Measurements from ENCODE around the gene PRDX5. TPM values are rescaled to one million over a fixed set of nuclear protein-coding genes. Genes with fewer than 3 reads are reported as not detected.
"Not testable (repeated sequence)": the region's sequence is repeated elsewhere in the genome, so short reads cannot be mapped to it uniquely, and the experiment has no call there.

PRDX5 gene
- total RNA-seq, 1 experiment from 2014 or later: 205 TPM

- not testable (repeated sequence) for H3K4me3 ChIP-seq (ENCODE audit: low read length); H4K20me1 ChIP-seq (ENCODE audit: insufficient read depth, low read depth, low read length); H3K36me3 ChIP-seq (ENCODE audit: insufficient read depth, low read length); H3K9me3 ChIP-seq (ENCODE audit: low read length); DNase-seq; H3K4me2 ChIP-seq (ENCODE audit: low read depth, low read length, poor library complexity, severe bottlenecking); H2AFZ ChIP-seq (ENCODE audit: low read length); H3K9me2 ChIP-seq (replicated peaks; ENCODE audit: insufficient read depth, low read length); H3K27me3 ChIP-seq (ENCODE audit: low read length)
- peak overlapping the region; percentile 45; the same call in 1 of the 2 replicates for H3K27ac ChIP-seq (ENCODE audit: low read length)
- peaks cover 38% of the 10 kb centered on the region for H3K79me2 ChIP-seq (ENCODE audit: low read length)
- peaks cover 32% of the 10 kb centered on the region for H3K4me1 ChIP-seq (ENCODE audit: low read length)
- H3K9ac ChIP-seq (ENCODE audit: low read length): peak overlapping the region; percentile 85; the same call in 1 of the 2 replicates
Observed at GRCh38 chr11:64307795-64308194, 10.1 kb upstream of the PRDX5 start.

DNA sequence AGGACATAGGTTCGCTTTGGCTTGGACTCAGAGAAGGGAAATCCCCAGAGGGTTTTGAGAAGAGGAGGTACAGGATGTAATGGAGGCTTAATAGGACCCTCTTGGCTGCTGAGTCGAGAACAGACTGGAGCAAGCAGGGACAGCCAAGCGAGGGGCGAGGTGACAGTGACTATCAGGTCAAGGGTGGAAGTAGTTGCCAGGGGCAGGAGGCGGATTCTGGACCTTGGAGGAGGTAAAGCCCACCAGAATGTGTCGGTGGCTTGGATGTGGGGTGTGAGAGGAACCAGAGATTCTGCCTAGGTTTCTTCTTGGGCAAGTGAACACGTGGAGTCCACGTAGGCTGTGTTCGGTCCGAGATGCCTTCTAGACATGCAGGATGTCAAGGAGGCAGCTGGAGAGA, 5.0 kb upstream of the PRDX5 start:
- Histone ChIP-seq H3K27me3 (ENCODE audit: low read length) (no peaks in the 10 kb centered on the region), H3K4me1 (ENCODE audit: low read length) (peaks cover 34% of the 10 kb centered on the region), H3K9me2 (replicated peaks; ENCODE audit: insufficient read depth, low read length) (no peaks in the 10 kb centered on the region), H3K79me2 (ENCODE audit: low read length) (peaks cover 18% of the 10 kb centered on the region), H4K20me1 (ENCODE audit: insufficient read depth, low read depth, low read length) (0 out of 2 replicates have a peak, but pooled peaks cover 5% of the 10 kb centered on the region), H3K4me3 (ENCODE audit: low read length) (no peak overlapping the region), H3K4me2 (ENCODE audit: low read depth, low read length, poor library complexity, severe bottlenecking) (no peak overlapping the region), H3K27ac (ENCODE audit: low read length) (no peak overlapping the region), H3K9me3 (ENCODE audit: low read length) (no peaks in the 10 kb centered on the region), H2AFZ (ENCODE audit: low read length) (no peak overlapping the region), H3K36me3 (ENCODE audit: insufficient read depth, low read length) (peaks cover 6% of the 10 kb centered on the region; the same call in 1 of the 2 replicates), H3K9ac (ENCODE audit: low read length) (0 out of 2 replicates have a peak overlapping the region, but pooled peaks have one; percentile 20)
- no peak for DNase-seq

DNA sequence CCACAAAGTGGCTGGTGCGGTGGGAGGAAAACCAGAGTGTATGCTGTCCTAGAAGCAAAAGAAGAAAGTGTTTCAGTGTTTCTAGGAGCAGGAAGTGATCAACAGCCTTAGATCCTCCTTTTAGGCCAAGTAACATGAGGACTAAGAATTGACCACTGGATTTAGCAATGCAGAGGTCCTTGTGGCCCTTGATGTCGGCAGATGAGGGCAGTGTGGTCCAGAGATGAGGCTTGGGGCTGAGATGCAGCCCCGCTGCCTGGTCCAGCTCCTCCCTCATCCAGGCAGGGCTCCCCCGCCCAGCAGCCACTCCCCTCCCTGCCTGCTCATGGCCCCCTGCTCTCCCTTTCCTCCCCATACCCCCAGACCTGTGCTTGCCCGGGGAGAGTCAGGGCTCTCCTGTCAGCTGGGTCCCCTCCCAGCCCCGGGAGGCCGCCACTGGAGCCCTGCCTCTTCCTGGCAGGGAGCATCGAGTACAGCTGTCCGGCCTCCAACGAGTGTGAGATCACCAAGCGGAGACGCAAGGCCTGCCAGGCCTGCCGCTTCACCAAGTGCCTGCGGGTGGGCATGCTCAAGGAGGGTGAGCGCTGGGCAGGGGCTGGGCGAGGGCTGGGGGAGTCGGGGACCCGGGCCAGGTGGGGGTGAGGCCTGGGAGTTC, 4.3 kb upstream of the PRDX5 start:
- peaks cover 5% of the 10 kb centered on the region; the same call in 1 of the 2 replicates for H3K36me3 ChIP-seq (ENCODE audit: insufficient read depth, low read length)
- H3K27ac ChIP-seq (ENCODE audit: low read length): no peak overlapping the region
- no peaks in the 10 kb centered on the region for H3K27me3 ChIP-seq (ENCODE audit: low read length)
- H3K4me1 ChIP-seq (ENCODE audit: low read length): peaks cover 34% of the 10 kb centered on the region
- H3K4me3 ChIP-seq (ENCODE audit: low read length): no peak overlapping the region
- H3K9me3 ChIP-seq (ENCODE audit: low read length): no peaks in the 10 kb centered on the region
- H3K4me2 ChIP-seq (ENCODE audit: low read depth, low read length, poor library complexity, severe bottlenecking): no peak overlapping the region
- 0 out of 2 replicates have a peak overlapping the region, but pooled peaks have one; percentile 20 for H3K9ac ChIP-seq (ENCODE audit: low read length)
- DNase-seq: no peak
- peaks cover 20% of the 10 kb centered on the region for H3K79me2 ChIP-seq (ENCODE audit: low read length)
- no peaks in the 10 kb centered on the region for H3K9me2 ChIP-seq (replicated peaks; ENCODE audit: insufficient read depth, low read length)
- H2AFZ ChIP-seq (ENCODE audit: low read length): no peak overlapping the region
- 0 out of 2 replicates have a peak, but pooled peaks cover 5% of the 10 kb centered on the region for H4K20me1 ChIP-seq (ENCODE audit: insufficient read depth, low read depth, low read length)

GRCh38 chr11:64314146-64314804, 3.6 kb upstream of the PRDX5 start:
- Histone ChIP-seq H3K9me2 (replicated peaks; ENCODE audit: insufficient read depth, low read length) (no peaks in the 10 kb centered on the region), H3K4me3 (ENCODE audit: low read length) (no peak overlapping the region), H3K9ac (ENCODE audit: low read length) (no peak overlapping the region), H2AFZ (ENCODE audit: low read length) (no peak overlapping the region), H3K27ac (ENCODE audit: low read length) (no peak overlapping the region), H3K9me3 (ENCODE audit: low read length) (no peaks in the 10 kb centered on the region), H3K4me2 (ENCODE audit: low read depth, low read length, poor library complexity, severe bottlenecking) (no peak overlapping the region), H3K79me2 (ENCODE audit: low read length) (peaks cover 24% of the 10 kb centered on the region), H3K27me3 (ENCODE audit: low read length) (no peaks in the 10 kb centered on the region), H4K20me1 (ENCODE audit: insufficient read depth, low read depth, low read length) (0 out of 2 replicates have a peak, but pooled peaks cover 5% of the 10 kb centered on the region), H3K4me1 (ENCODE audit: low read length) (peaks cover 40% of the 10 kb centered on the region), H3K36me3 (ENCODE audit: insufficient read depth, low read length) (peaks cover 5% of the 10 kb centered on the region; the same call in 1 of the 2 replicates)
- DNase-seq: no peak

DNA sequence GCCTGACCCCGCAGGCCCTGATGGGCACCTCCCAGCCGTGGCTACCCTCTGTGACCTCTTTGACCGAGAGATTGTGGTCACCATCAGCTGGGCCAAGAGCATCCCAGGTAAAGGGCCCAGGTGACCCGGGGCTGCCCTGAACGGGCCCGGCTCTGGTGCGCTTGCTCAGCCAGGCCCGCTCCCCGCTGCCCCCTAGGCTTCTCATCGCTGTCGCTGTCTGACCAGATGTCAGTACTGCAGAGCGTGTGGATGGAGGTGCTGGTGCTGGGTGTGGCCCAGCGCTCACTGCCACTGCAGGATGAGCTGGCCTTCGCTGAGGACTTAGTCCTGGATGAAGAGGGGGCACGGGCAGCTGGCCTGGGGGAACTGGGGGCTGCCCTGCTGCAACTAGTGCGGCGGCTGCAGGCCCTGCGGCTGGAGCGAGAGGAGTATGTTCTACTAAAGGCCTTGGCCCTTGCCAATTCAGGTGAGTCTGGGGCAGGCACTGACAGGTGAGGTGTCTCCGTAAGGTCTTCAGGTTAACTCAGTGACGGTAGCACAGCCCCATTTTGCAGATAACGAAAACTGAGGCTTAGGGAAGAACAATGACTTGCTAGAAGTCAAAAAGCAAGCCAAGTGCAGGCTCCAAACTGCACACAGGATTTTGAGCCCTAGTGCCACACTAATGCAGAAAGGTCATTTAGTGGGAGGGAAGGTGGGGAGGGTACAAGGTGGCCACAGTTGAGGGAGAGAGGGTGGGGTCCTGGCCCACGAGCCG, 2.9 kb upstream of the PRDX5 start:
- H3K4me1 ChIP-seq (ENCODE audit: low read length): peaks cover 44% of the 10 kb centered on the region
- H3K9me2 ChIP-seq (replicated peaks; ENCODE audit: insufficient read depth, low read length): no peaks in the 10 kb centered on the region
- peak overlapping the region; percentile 93; the same call in 1 of the 2 replicates for H3K4me3 ChIP-seq (ENCODE audit: low read length)
- H3K36me3 ChIP-seq (ENCODE audit: insufficient read depth, low read length): peaks cover 5% of the 10 kb centered on the region; the same call in 1 of the 2 replicates
- H3K27ac ChIP-seq (ENCODE audit: low read length): no peak overlapping the region
- H2AFZ ChIP-seq (ENCODE audit: low read length): no peak overlapping the region
- H4K20me1 ChIP-seq (ENCODE audit: insufficient read depth, low read depth, low read length): 0 out of 2 replicates have a peak, but pooled peaks cover 5% of the 10 kb centered on the region
- H3K79me2 ChIP-seq (ENCODE audit: low read length): peaks cover 25% of the 10 kb centered on the region
- H3K9ac ChIP-seq (ENCODE audit: low read length): peak overlapping the region; percentile 94
- no peaks in the 10 kb centered on the region for H3K9me3 ChIP-seq (ENCODE audit: low read length)
- H3K4me2 ChIP-seq (ENCODE audit: low read depth, low read length, poor library complexity, severe bottlenecking): peak overlapping the region; percentile 96
- DNase-seq: no peak
- H3K27me3 ChIP-seq (ENCODE audit: low read length): no peaks in the 10 kb centered on the region

- Histone ChIP-seq H3K27ac (ENCODE audit: low read length) (peak overlapping the region; percentile 81), H3K79me2 (ENCODE audit: low read length) (peaks cover 24% of the 10 kb centered on the region), H3K4me1 (ENCODE audit: low read length) (peaks cover 44% of the 10 kb centered on the region), H3K36me3 (ENCODE audit: insufficient read depth, low read length) (peaks cover 11% of the 10 kb centered on the region; the same call in 1 of the 2 replicates), H3K4me2 (ENCODE audit: low read depth, low read length, poor library complexity, severe bottlenecking) (peak overlapping the region; percentile 96), H3K9ac (ENCODE audit: low read length) (peak overlapping the region; percentile 94), H3K4me3 (ENCODE audit: low read length) (peak overlapping the region; percentile 93)
- not testable (repeated sequence) for H4K20me1 ChIP-seq (ENCODE audit: insufficient read depth, low read depth, low read length); H2AFZ ChIP-seq (ENCODE audit: low read length); DNase-seq; H3K9me3 ChIP-seq (ENCODE audit: low read length); H3K27me3 ChIP-seq (ENCODE audit: low read length); H3K9me2 ChIP-seq (replicated peaks; ENCODE audit: insufficient read depth, low read length)
Observed at GRCh38 chr11:64315667-64316526, 2.0 kb upstream of the PRDX5 start.

GRCh38 chr11:64316672-64317324, 1.1 kb upstream of the PRDX5 start:
- no peak overlapping the region for H2AFZ ChIP-seq (ENCODE audit: low read length)
- H3K4me3 ChIP-seq (ENCODE audit: low read length): peak overlapping the region; percentile 93
- DNase-seq: peak; percentile 78
- H4K20me1 ChIP-seq (ENCODE audit: insufficient read depth, low read depth, low read length): 0 out of 2 replicates have a peak, but pooled peaks cover 5% of the 10 kb centered on the region
- H3K27ac ChIP-seq (ENCODE audit: low read length): peak overlapping the region; percentile 81
- H3K9me3 ChIP-seq (ENCODE audit: low read length): no peaks in the 10 kb centered on the region
- H3K79me2 ChIP-seq (ENCODE audit: low read length): peaks cover 21% of the 10 kb centered on the region
- H3K4me1 ChIP-seq (ENCODE audit: low read length): peaks cover 44% of the 10 kb centered on the region
- H3K27me3 ChIP-seq (ENCODE audit: low read length): no peaks in the 10 kb centered on the region
- peak overlapping the region; percentile 96 for H3K4me2 ChIP-seq (ENCODE audit: low read depth, low read length, poor library complexity, severe bottlenecking)
- H3K9ac ChIP-seq (ENCODE audit: low read length): peak overlapping the region; percentile 94
- peaks cover 11% of the 10 kb centered on the region; the same call in 1 of the 2 replicates for H3K36me3 ChIP-seq (ENCODE audit: insufficient read depth, low read length)
- no peaks in the 10 kb centered on the region for H3K9me2 ChIP-seq (replicated peaks; ENCODE audit: insufficient read depth, low read length)

Measured in Karpas-422 (cell line).